ENCODE data around the gene RXRG. TPM values are rescaled to one million over a fixed set of nuclear protein-coding genes. Genes with fewer than 3 reads are reported as not detected.

The RXRG gene
- total and polyA plus RNA-seq, 2 donors (not counting 1 experiment from before 2014, with no cell fraction given) = under 0.01 to 0.31 TPM

GRCh38 chr1:165403835-165404482, 41.0 kb downstream of the RXRG start:
- no peak overlapping the region for H3K4me3 ChIP-seq (replicated peaks in 1 of 4; ENCODE audit: control extremely low read depth in 1 of 4, insufficient read depth in 1 of 4, low read depth in 3 of 4, low read length in 4 of 4)
- no peaks in the 10 kb centered on the region for H3K36me3 ChIP-seq (ENCODE audit: control insufficient read depth, insufficient read depth, low read length)
- no peaks in the 10 kb centered on the region for H3K9me3 ChIP-seq (ENCODE audit: control insufficient read depth, insufficient read depth, low read depth, low read length)
- DNase-seq (ENCODE audit: low read depth in 2 of 2) = peak in 1 of 2 donors; percentile 2
- no peaks in the 10 kb centered on the region for H3K27me3 ChIP-seq (ENCODE audit: control insufficient read depth, insufficient read depth, low read length)
- TF ChIP-seq EZH2 (IDR thresholded peaks at IDR 0.05; ENCODE audit: low read length, missing control alignments) (no peak), CTCF (conservative IDR thresholded peaks at IDR 0.05 in 1 of 2, IDR thresholded peaks at IDR 0.05 in 1 of 2; ENCODE audit: low read depth in 1 of 2, low read length in 2 of 2) (peak; percentile 40 to 45)
- H3K4me2 ChIP-seq (ENCODE audit: extremely low read depth, insufficient read depth, low read length) = no peak overlapping the region
- no peak overlapping the region for H3K27ac ChIP-seq (ENCODE audit: insufficient read depth, low read length)
- H3K9ac ChIP-seq (ENCODE audit: insufficient read depth, low read length) = no peak overlapping the region
- no peak overlapping the region for H2AFZ ChIP-seq (ENCODE audit: low read length)
- H3K79me2 ChIP-seq (ENCODE audit: control insufficient read depth, insufficient read depth, low read length) = no peaks in the 10 kb centered on the region
- no peaks in the 10 kb centered on the region for H3K4me1 ChIP-seq (ENCODE audit: control insufficient read depth, extremely low read depth, insufficient read depth, low read length)
- no peaks in the 10 kb centered on the region for H4K20me1 ChIP-seq (ENCODE audit: control insufficient read depth, extremely low read depth, insufficient read depth, low read length)

- Histone ChIP-seq H3K36me3 (ENCODE audit: control insufficient read depth, insufficient read depth, low read length) (no peaks in the 10 kb centered on the region), H2AFZ (ENCODE audit: low read length) (no peak overlapping the region), H3K4me1 (ENCODE audit: control insufficient read depth, extremely low read depth, insufficient read depth, low read length) (peaks cover 2% of the 10 kb centered on the region), H3K9ac (ENCODE audit: insufficient read depth, low read length) (no peak overlapping the region), H3K4me2 (ENCODE audit: extremely low read depth, insufficient read depth, low read length) (no peak overlapping the region), H3K27ac (ENCODE audit: insufficient read depth, low read length) (no peak overlapping the region), H4K20me1 (ENCODE audit: control insufficient read depth, extremely low read depth, insufficient read depth, low read length) (no peaks in the 10 kb centered on the region), H3K9me3 (ENCODE audit: control insufficient read depth, insufficient read depth, low read depth, low read length) (no peaks in the 10 kb centered on the region), H3K79me2 (ENCODE audit: control insufficient read depth, insufficient read depth, low read length) (no peaks in the 10 kb centered on the region), H3K27me3 (ENCODE audit: control insufficient read depth, insufficient read depth, low read length) (no peaks in the 10 kb centered on the region), H3K4me3 (replicated peaks in 1 of 4; ENCODE audit: control extremely low read depth in 1 of 4, insufficient read depth in 1 of 4, low read depth in 3 of 4, low read length in 4 of 4) (no peak overlapping the region)
- TF ChIP-seq CTCF (conservative IDR thresholded peaks at IDR 0.05 in 1 of 2, IDR thresholded peaks at IDR 0.05 in 1 of 2; ENCODE audit: low read depth in 1 of 2, low read length in 2 of 2) = no peak
- TF ChIP-seq EZH2 (IDR thresholded peaks at IDR 0.05; ENCODE audit: low read length, missing control alignments) = no peak
- no peak for DNase-seq (ENCODE audit: low read depth in 2 of 2)
These were observed 42.3 kb downstream of the RXRG start for GRCh38 chr1:165402517-165403111.

GRCh38 chr1:165397944-165398343, 47.0 kb downstream of the RXRG start:
- no peaks in the 10 kb centered on the region for H3K79me2 ChIP-seq (ENCODE audit: control insufficient read depth, insufficient read depth, low read length)
- no peaks in the 10 kb centered on the region for H4K20me1 ChIP-seq (ENCODE audit: control insufficient read depth, extremely low read depth, insufficient read depth, low read length)
- H3K9me3 ChIP-seq (ENCODE audit: control insufficient read depth, insufficient read depth, low read depth, low read length) = no peaks in the 10 kb centered on the region
- peaks cover 3% of the 10 kb centered on the region for H3K4me1 ChIP-seq (ENCODE audit: control insufficient read depth, extremely low read depth, insufficient read depth, low read length)
- no peak for TF ChIP-seq CTCF (conservative IDR thresholded peaks at IDR 0.05 in 1 of 2, IDR thresholded peaks at IDR 0.05 in 1 of 2; ENCODE audit: low read depth in 1 of 2, low read length in 2 of 2)
- no peak for TF ChIP-seq EZH2 (IDR thresholded peaks at IDR 0.05; ENCODE audit: low read length, missing control alignments)
- no peak overlapping the region for H2AFZ ChIP-seq (ENCODE audit: low read length)
- H3K4me3 ChIP-seq (replicated peaks in 1 of 4; ENCODE audit: control extremely low read depth in 1 of 4, insufficient read depth in 1 of 4, low read depth in 3 of 4, low read length in 4 of 4) = no peak overlapping the region
- H3K27me3 ChIP-seq (ENCODE audit: control insufficient read depth, insufficient read depth, low read length) = no peaks in the 10 kb centered on the region
- no peak overlapping the region for H3K4me2 ChIP-seq (ENCODE audit: extremely low read depth, insufficient read depth, low read length)
- H3K36me3 ChIP-seq (ENCODE audit: control insufficient read depth, insufficient read depth, low read length) = no peaks in the 10 kb centered on the region
- H3K9ac ChIP-seq (ENCODE audit: insufficient read depth, low read length) = no peak overlapping the region
- H3K27ac ChIP-seq (ENCODE audit: insufficient read depth, low read length) = no peak overlapping the region
- peak; percentile 37 to 38 for DNase-seq (ENCODE audit: low read depth in 2 of 2)

Data from fibroblast of lung (primary cell).